Fibroblast of skin of right biceps (primary cell): ENCODE measurements around the gene NBPF9.
"Not testable (repeated sequence)": the region's sequence is repeated elsewhere in the genome, so short reads cannot be mapped to it uniquely, and the experiment has no call there.

Experiments
- DNase-seq: peaks from one replicate; pipeline ENCODE4 v3.0.0-alpha.2; 2013

The NBPF9 gene, protein sequence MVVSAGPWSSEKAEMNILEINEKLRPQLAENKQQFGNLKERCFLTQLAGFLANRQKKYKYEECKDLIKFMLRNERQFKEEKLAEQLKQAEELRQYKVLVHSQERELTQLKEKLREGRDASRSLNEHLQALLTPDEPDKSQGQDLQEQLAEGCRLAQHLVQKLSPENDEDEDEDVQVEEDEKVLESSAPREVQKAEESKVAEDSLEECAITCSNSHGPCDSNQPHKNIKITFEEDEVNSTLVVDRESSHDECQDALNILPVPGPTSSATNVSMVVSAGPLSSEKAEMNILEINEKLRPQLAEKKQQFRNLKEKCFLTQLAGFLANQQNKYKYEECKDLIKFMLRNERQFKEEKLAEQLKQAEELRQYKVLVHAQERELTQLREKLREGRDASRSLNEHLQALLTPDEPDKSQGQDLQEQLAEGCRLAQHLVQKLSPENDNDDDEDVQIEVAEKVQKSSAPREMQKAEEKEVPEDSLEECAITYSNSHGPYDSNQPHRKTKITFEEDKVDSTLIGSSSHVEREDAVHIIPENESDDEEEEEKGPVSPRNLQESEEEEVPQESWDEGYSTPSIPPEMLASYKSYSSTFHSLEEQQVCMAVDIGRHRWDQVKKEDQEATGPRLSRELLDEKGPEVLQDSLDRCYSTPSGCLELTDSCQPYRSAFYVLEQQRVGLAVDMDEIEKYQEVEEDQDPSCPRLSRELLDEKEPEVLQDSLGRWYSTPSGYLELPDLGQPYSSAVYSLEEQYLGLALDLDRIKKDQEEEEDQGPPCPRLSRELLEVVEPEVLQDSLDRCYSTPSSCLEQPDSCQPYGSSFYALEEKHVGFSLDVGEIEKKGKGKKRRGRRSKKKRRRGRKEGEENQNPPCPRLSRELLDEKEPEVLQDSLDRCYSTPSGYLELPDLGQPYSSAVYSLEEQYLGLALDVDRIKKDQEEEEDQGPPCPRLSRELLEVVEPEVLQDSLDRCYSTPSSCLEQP (N-terminal part only)

DNA sequence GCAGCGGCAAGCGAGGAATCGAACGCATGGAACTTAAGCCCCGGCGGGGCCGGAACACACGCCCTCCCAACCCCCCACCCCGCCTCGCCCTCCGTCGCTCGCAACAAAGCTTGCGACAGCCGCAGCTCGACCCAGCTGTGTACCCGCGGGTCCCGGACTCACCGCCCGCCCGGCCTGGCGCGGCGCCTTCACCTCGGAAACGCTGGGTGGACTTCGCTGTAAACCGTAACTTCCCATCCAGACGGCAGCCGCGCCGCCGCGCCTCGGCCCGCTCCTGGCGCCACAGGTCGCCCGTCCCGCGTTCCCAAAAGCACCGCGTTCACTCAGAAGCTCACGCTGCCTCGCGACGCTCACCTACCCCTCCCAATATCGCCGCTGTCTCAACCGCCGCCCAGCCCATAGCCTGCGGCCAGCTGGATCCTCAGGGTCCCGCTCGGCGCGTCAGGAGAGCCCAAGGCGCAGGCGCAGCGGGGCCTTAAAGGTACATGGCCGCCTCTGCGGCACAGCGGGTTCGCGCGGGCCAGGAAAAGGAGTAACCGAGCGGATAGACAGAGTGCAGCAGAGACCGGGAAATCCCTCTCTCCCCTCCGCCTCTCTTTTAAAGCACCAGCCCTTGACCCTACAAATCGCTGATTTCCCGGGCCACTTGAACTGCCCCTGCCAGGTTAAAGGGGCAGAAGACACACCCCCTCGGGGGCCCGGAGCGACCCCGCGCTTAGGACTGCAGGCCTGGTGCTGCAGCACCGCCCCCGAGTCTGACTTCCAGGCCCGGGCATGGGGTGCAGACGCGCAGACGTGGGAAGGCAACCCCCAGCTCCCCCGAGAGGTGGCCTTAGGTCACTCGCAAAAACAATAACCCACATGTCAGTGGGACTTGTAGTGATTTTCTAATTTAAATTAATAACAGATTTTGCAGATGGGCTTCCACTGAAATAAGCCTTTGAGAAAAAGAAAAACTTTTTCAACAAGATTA, at the start of gene NBPF9:
Gene NBPF9 (minus strand): TSS at position 443 of the 973 bp plus-strand sequence. CDS start 21,412 bp downstream, outside the sequence.
- DNase-seq: peak; percentile 26

- DNase-seq: peak; percentile 0
Measured at GRCh38 chr1:149149909-149150308, 46.6 kb upstream of the NBPF9 start.

DNA sequence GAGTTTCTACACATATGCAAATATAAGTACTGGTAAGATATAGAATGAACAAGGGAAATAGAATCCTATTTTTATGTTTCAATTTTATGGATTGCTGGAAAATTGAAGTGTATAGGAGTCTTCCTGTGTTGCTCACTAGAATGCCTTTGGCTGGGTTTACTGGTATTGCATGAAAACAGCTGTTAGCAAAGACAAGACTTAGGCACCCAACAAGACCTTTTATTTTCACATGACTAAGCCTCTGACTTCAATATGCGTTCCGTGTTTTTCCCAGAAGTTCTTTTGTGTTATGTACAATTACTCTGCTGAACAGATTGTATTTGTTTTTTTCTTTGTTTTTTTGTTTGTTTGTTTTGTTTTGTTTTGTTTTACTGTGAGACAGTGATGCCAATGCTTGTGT, 34.2 kb upstream of the NBPF9 start:
- not testable (repeated sequence) for DNase-seq

DNA sequence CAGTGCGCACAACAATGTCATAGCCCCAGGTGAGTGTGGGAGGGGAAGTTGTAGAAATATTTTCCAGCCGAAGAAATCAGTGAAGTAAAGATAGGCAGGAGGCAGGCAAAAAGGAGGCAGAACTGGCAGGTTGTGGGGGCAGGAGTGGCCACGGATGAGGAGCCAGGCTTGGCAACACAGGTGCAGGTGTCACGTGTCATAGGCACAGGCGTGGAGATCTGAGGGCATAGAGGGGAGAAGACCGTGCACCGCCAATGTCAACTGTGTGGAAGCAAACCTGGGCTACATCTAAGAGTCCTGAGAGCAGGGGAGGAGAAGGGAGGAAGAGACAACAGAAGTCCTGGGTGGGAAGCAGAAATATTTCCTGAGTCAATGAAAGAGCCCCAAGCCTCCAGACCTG, 27.6 kb upstream of the NBPF9 start:
- DNase-seq: not testable (repeated sequence)

DNA sequence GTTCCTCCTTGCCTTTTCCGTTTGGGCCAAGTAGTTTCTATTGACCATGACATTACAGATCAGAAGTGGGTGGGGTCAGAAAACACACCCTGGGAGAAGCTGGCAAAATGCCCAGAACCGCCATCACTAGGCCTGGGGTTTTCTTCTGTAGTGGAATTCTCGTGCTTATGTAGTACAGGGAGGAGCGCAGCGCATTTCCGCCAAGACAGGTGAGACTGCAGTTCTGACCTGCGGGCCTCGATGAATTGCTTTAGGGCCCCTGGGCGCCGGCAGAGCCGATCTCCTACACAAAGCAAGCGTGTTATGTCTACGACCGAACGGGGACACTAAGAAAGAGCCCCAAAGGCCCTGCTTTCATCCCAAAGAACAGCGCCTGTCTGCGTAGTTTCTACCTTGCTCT, 25.9 kb upstream of the NBPF9 start:
- DNase-seq: not testable (repeated sequence)

GRCh38 chr1:149126555-149127145, 23.3 kb upstream of the NBPF9 start:
- not testable (repeated sequence) for DNase-seq

DNA sequence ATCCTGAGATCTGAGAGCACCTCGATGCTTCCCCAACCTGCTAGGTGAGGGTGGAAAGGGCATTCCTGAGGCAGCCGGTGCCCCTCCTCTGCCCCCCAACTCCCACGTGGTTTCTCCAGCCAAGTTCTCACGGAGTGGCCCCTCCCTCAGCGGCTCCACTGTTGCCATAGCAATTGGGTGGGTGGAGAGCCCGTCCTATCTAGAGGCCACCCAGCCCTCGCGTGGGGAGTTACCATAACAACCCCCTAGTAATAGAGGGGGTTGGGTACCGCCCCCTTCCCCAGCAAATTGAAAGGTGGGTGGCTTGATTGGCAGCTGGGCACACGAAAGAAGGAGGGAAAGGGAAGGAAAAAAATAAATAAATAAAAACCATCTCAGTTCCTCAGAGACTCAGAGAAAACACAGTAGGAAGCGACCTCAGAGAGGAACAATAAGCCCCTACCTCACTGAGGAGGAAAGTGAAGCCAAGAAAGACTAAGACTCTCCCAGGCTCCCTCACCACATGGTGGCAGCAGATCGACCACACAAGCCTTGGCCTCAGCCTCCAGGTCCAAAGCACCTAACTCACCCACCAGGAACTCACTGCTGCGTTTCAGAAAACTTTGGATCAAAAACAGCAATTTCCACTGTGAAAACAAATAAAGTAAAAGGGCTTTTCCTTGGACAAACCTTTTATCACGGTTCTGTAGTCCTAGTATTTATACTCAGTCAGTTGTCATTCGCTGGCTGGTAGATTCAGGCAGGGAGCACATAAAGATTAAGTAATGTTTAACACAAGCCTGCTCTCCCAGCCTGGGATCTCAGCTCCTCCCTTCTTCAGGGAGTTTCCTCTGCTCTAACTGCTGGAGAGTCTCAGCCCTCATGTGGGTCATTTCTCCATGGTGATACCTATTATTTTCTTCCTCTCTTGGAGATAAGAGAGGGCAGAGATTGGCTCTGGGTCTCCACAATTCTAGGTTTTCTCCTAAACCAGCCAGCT, 20.9 kb upstream of the NBPF9 start:
- DNase-seq: peak; percentile 4

DNA sequence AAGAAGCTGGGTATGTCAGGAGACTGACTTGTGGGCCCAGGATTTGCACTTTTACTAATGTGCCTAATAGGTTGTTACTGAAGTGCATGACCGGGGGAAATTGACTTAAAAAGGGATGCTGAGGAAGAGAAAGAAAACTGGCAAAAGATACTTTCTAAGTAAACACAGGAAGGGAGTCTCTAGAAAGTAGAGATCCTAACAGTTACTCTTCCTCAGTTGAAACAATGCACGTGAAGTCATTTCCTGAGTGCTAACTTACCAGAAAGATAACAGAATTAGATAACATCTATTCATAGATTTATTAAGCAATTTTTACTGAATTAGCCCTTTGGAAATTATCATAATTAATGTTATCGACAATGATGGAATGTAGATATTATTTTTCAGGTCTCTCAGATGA, 9.5 kb upstream of the NBPF9 start:
- not testable (repeated sequence) for DNase-seq

GRCh38 chr1:149110343-149110742, 7.0 kb upstream of the NBPF9 start:
- DNase-seq: not testable (repeated sequence)

DNA sequence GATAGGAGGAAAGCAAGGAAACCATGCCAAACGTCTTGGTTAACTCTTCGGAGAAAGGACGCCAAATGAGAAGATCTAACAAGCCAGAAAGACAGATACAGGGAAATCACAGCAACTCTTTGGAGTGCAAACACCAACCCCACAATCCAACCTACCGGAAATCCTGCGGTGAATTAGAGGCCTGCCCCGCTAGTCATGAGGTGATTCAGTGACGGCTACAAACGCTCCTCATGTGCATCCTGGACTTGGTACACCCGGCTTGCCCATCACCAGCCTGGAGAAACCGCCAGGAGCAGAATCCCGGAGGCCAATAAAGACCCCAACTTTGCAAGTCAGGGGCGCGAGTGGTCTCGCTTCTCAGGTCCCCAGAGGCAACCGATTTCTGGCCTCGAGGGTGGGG, 777 bp downstream of the NBPF9 start:
- DNase-seq: not testable (repeated sequence)

- not testable (repeated sequence) for DNase-seq
Measured at GRCh38 chr1:149098276-149098675, 5.1 kb downstream of the NBPF9 start.

- not testable (repeated sequence) for DNase-seq
Measured at GRCh38 chr1:149093155-149093554, 10.2 kb downstream of the NBPF9 start.

DNA sequence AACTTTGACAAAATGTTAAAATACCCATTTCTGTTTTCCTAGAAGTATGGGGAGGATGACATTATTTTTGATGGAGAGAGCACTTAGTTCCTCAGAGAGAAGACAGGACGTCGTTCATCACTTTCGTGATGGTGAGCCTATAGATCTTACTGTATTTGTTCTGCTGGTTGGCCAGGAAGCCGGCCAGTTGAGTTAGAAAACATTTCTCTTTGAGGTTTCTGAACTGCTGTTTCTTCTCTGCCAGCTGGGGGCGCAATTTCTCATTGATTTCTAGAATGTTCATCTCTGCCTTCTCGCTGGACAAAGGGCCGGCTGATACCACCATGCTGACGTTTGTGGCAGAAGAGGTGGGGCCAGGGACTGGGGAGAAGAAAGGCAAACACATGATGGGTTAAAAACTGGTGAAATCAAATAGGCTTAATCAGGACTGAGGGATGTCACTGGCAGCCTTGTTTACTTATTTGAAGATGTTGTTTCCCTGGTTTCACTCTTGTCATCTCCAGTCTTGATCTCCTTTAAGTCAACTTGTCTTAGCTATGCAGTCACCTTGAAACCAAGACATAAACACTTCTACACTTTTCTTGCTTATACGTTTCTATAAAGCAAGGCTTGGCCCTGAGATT, 27.7 kb downstream of the NBPF9 start:
- not testable (repeated sequence) for DNase-seq

GRCh38 chr1:149064611-149065010, 38.7 kb downstream of the NBPF9 start:
- DNase-seq: not testable (repeated sequence)

DNA sequence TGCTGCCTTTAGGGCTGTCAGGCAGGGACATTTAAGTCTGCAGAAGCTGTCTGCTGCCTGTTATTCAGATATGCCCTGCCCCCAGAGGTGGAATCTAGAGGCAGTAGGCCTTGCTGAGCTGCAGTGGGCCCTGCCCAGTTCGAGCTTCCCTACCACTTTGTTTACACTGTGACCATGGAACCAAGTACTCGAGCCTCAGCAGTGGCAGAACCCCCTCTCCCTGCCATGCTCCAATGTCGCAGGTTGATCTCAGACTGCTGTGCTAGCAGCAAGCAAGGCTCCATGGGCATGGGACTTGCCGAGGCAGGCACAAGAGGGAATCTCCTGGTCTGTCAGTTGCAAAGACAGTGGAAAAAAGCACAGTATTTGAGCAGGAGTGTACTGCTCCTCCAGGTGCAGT, 60.3 kb downstream of the NBPF9 start:
- DNase-seq: not testable (repeated sequence)

- not testable (repeated sequence) for DNase-seq
Measured at GRCh38 chr1:149033916-149034315, 69.4 kb downstream of the NBPF9 start.

- not testable (repeated sequence) for DNase-seq
Measured at GRCh38 chr1:149024327-149024726, 79.0 kb downstream of the NBPF9 start.

DNA sequence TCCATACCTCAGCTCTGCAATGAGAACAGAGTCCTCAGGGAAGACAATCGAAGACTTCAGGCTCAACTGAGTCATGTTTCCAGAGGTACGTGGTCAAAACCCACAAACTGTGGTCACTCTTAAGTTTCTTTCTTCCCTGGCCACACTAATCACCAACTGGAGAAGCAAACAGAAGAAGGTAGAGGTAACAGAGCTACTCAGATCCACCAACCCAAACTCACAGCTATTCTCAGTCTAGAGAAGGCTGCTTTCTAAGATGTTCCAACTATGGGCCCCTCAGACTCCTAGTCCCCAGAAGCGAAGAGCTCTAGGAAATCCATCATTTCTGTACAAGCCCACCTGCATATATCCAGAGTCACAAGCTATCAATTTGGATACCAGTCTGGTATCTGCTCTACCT, 84.8 kb downstream of the NBPF9 start:
- DNase-seq: not testable (repeated sequence)

DNA sequence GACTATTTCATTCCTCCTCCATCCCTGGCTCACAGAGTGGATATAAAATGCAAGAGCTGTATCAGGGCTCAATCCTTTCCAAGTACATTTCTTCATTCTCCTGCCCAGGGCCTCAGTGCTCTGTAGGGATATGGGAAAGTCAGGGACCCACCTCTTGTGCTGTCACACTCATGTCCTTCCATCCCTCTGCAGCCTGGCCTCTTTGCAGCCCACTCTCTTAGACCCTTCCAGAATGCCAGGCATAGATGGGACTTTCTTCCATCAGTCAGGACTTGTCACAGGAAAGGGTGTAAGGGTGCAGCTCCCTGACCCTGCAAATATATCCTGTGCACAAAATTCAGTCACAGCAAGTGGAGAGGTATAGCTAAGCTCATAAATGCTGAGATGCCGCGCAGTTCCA, 86.7 kb downstream of the NBPF9 start:
- not testable (repeated sequence) for DNase-seq

- DNase-seq: not testable (repeated sequence)
Measured at GRCh38 chr1:149015522-149015921, 87.8 kb downstream of the NBPF9 start.
